Measurements from ENCODE around the gene MCU.
"Not testable (repeated sequence)": the region's sequence is repeated elsewhere in the genome, so short reads cannot be mapped to it uniquely, and the experiment has no call there.

Gene MCU

GRCh38 chr10:72731916-72732419 lies 40.0 kb downstream of the MCU start:
- DNase-seq: no peak

GRCh38 chr10:72732521-72732920 lies 40.6 kb downstream of the MCU start:
- no peak for DNase-seq

DNA sequence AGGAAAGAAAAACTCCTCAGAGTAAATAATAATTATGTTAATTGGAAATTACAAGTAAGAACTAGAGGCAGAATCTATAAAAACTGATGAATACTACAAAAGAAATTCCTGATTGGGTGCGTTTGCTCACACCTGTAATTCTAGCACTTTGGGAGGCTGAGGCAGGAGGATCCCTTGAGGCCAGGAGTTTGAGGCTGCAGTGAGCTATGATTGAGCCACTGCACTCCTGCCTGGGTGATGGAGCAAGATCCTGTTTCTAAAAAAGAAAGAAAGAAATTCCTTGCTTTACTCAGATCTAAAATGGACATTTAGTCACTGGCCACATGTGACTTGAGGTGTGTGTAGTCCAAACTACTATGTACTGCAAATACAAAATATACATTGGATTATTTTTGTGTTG lies 42.0 kb downstream of the MCU start:
- no peak for DNase-seq

GRCh38 chr10:72735288-72735936 lies 43.5 kb downstream of the MCU start:
- no peak for DNase-seq

DNA sequence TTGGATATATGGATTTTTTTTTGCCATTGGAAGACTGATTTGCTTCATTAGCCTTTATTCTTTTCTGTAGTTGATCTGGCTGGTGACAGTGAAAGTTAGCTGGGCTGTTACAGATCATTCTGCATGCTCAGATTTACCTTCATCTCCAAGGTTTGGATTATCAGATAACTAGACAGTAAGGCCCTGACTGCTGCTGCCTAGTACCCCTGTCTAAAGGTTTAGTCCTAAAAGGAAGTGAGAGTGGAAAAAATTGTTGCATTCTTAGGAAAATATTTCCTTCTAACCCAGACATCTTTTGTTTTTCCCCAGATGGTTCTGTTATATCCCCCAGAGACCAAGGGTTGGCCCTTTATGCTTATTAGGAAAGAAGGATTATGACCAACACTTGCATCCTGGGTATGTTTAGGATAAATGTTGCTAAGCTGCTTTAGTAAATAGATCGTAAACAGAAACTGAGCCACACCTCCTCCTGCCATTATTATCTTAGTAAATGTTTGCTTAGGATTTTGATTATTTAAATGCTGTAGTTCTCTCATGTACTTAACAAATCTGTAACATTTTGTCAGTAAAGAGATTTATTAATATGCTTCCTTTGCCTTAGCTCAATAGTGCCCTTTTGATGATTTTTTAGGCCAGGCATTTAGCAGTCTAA lies 44.4 kb downstream of the MCU start:
- DNase-seq: peak; percentile 89

DNA sequence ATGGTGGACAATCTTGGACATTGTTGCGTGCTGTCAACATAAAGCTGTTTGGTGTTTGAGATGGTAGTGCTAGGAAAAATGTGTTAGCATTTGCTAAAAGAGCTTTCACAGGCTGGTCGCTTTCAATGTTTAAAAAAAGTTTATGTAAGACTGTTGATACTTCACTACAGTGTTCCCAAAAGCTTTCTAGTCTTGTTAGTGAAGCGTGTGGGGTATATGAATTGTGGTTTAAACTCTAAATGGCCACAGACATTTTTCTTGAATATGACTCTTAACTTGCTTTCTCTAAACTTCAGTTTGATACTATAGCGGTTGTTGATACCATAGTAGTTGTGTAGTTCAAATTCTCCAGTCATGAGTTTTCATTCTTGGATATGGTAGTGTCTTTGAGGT lies 44.9 kb downstream of the MCU start:
- no peak for DNase-seq

- not testable (repeated sequence) for DNase-seq
Measured at GRCh38 chr10:72737357-72737756, 45.4 kb downstream of the MCU start.

GRCh38 chr10:72738486-72738885 lies 46.5 kb downstream of the MCU start:
- DNase-seq: no peak

- peak; percentile 87 for DNase-seq
Measured at GRCh38 chr10:72740528-72740927, 48.6 kb downstream of the MCU start.

DNA sequence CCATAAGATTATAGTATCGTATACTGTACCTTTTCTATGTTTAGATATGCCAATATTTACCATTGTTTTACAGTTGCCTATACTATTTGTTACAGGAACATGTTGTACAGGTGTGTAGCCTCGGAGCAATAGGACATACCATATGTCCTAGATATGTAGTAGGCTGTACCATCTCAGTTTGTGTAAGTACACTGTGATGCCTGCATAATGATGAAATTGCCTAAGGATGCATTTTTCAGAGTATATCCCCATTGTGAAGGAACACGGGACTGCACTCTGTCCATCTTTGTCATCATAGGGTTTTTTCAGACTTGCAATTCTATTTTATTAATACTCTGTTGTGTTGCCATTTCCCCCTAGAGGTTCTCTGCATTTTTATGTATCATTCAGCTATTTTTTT lies 50.1 kb downstream of the MCU start:
- DNase-seq: no peak

GRCh38 chr10:72742797-72743196 lies 50.9 kb downstream of the MCU start:
- no peak for DNase-seq

DNA sequence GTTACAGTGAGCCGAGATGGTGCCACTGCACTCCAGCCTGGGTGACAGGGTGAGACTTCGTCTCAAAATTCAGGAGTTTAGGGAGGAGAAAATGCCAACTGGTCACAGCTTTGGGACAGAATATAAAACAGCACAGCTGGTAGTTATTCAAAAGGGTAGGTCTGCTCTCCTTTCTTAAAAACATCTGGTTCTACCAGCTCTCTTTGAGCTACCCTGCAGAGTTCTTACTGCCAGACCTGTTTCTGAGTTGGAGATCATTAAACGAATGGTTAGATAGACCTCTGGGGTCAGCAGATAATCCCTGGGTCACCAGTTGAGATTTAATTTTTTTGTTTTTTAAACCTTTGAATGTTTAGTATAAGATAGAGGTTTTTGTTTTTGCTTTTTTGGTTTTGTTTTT lies 52.6 kb downstream of the MCU start:
- DNase-seq: no peak

GRCh38 chr10:72746426-72747363 lies 54.8 kb downstream of the MCU start:
- DNase-seq: no peak

- no peak for DNase-seq
Measured at GRCh38 chr10:72747521-72747920, 55.6 kb downstream of the MCU start.

DNA sequence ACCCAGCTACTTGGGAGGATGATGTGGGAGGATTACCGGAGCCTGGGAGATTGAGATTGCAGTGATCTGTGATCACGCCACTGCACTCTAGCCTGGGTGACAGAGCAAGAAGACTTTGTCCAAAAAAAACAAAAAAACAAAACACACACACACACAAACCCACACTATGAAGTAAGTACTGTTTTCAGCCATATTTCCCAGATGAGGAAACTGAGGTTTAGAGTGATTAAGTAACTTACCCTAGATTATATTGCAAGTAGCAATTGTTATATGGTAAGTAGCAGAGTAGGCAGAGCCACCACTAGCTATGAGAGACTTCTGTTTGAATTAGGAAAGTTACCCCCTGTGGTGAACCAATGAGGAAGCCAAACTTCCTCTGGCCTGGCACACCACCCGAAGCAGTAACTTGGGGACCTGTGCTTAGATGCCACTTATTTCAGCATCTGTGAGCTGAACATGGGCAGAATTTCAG lies 61.9 kb downstream of the MCU start:
- no peak for DNase-seq

GRCh38 chr10:72754275-72755032 lies 62.5 kb downstream of the MCU start:
- DNase-seq: peak; percentile 2

DNA sequence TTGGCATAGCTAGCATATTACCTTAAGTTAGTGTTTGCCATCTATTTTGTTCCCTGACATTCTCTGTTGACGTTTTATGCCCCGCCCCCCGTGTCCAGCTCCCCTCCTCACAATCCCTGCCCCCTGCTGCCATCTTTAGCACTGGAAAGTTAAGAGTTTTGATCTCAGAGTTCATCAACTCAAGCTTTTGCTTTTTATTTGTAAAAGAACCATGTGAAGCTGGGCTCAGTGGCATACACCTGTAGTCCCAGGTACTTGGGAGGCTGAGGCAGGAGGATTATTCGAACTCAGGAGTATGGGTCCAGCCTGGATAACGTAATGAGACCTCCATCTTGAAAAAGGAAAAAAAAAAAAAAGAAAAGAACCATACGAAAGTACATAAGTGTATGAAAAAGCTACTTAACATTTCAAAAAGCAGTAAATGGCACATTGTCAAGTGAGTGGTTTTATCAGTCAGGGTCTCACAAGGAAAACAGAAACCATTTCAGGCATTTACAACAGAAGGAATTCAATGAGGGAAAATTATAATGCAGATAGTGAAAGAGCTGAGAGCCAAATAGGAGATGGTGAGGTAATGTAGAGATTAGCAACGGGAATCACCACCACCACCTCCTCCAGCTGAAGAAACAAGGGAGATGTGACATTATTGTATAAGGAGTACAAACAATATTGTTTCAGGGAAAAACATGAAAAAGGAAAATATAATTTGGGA lies 64.9 kb downstream of the MCU start:
- no peak for DNase-seq

- no peak for DNase-seq
Measured at GRCh38 chr10:72757732-72758131, 65.8 kb downstream of the MCU start.

DNA sequence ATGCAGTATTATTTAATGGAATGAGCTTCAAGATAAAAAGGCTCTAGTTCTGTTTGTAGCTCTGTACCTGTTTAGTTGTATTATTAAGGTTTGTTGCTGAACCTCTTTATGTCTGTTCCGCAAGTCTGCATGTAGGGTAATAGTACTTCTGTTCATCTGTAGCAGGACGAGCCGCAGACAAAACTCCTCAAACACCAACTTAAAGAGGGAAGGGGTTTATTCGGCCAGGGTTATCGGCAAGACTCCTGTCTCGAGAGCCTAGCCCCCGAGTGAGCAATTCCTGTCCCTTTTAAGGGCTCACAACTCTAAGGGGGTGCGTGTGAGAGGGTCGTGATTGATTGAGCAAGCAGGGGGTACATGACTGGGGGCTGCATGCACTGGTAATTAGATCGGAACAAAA lies 67.0 kb downstream of the MCU start:
- DNase-seq: not testable (repeated sequence)

- DNase-seq: no peak
Measured at GRCh38 chr10:72759584-72759983, 67.6 kb downstream of the MCU start.

- DNase-seq: no peak
Measured at GRCh38 chr10:72761498-72761897, 69.6 kb downstream of the MCU start.

DNA sequence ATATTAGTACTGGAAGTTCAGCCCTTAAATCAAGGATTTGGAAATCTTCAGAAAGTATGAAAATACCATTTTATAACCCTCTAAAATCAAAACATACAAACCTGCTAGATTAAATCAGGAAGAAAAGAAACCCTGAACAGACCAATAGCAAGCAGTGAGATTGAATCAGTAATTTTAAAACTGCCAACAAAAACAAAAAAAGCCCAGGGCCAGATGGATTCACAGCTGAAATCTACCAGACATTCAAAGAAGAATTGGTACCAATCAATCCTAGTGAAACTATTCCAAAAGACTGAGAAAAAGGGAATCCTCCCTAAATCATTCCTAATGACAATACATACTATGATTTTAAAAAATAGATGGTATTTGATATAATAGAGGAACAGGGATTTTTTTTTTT lies 70.1 kb downstream of the MCU start:
- DNase-seq: no peak

Data from NCI-H82 (cell line).